ENCODE results near the gene DSP. TPM values are rescaled to one million over a fixed set of nuclear protein-coding genes. Genes with fewer than 3 reads are reported as not detected.

DSP gene
- total and polyA plus RNA-seq, 12 donors = 4.1 to 61.4 (median 38.8) TPM

DNA sequence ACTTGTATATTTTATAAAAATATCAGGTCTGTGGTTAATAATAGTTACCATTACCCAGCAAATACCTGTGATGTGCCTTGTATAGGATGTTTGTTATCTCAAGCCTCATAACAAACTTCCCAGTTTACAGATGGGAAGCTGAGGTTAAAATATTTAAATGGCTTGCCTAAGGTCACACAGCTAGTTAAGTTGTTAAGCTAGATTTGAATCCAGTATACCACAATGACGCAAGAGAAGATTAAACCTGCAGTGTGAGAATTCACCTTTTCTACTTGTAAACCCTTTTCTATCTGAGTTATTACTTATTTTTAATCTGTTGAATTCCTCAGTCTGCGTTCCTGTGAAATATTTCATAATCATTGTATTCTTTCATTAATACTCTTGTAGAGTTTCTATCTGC, 4.9 kb downstream of the DSP start:
- Histone ChIP-seq H3K9me3 (replicated peaks in 1 of 3) (no peaks in the 10 kb centered on the region), H3K4me3 (no peak overlapping the region), H3K36me3 (replicated peaks in 1 of 2) (no peaks in the 10 kb centered on the region), H3K4me1 (replicated peaks in 1 of 2) (peaks cover 18 to 25% of the 10 kb centered on the region in 2 donors), H3K27me3 (peaks cover 2% of the 10 kb centered on the region), H3K27ac (peak overlapping the region in 3 of 5 donors; percentile 54 to 87 (median 82))
- TF ChIP-seq, protein P1, sequence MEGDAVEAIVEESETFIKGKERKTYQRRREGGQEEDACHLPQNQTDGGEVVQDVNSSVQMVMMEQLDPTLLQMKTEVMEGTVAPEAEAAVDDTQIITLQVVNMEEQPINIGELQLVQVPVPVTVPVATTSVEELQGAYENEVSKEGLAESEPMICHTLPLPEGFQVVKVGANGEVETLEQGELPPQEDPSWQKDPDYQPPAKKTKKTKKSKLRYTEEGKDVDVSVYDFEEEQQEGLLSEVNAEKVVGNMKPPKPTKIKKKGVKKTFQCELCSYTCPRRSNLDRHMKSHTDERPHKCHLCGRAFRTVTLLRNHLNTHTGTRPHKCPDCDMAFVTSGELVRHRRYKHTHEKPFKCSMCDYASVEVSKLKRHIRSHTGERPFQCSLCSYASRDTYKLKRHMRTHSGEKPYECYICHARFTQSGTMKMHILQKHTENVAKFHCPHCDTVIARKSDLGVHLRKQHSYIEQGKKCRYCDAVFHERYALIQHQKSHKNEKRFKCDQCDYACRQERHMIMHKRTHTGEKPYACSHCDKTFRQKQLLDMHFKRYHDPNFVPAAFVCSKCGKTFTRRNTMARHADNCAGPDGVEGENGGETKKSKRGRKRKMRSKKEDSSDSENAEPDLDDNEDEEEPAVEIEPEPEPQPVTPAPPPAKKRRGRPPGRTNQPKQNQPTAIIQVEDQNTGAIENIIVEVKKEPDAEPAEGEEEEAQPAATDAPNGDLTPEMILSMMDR (IDR thresholded peaks at IDR 0.05) = no peak
- TF ChIP-seq POLR2A (IDR thresholded peaks at IDR 0.05) = no peak
- no peak for DNase-seq
- intact Hi-C loops (cut with DNase I) = no loop called here
- 73 to 75% (median 75%) methylated on average over 2 of the region's 2 CpGs for WGBS, 4 donors

DNA sequence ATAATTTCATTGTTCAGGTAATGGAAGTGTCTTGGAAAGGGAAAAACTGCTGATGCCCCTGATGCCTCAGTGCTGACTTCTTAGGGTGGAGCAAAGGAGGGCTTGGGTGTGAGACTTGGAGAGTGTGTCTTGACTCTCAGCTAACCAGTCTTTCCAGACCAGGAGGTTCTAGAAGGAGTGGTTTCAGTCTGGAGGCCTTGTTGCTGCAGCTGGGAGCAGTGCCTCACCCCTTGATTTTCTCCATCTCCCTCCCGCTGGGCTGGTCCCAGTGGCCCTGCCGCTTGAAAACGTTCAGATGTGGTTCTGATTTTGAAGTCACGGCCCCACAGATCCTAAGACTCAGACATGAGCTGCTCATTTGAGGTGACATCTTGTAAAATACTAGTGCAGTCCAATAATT, 5.4 kb downstream of the DSP start:
- no peaks in the 10 kb centered on the region for H3K27me3 ChIP-seq
- intact Hi-C loops (cut with DNase I) = no loop called here
- no peaks in the 10 kb centered on the region for H3K9me3 ChIP-seq (replicated peaks in 1 of 3)
- H3K27ac ChIP-seq = peak overlapping the region in 2 of 5 donors; percentile 82 to 87
- no peaks in the 10 kb centered on the region for H3K36me3 ChIP-seq (replicated peaks in 1 of 2)
- no peak for DNase-seq
- H3K4me1 ChIP-seq (replicated peaks in 1 of 2) = peaks cover 18 to 25% of the 10 kb centered on the region in 2 donors
- WGBS, 4 donors = 73 to 85% (median 79%) methylated on average over 4 of the region's 4 CpGs
- TF ChIP-seq POLR2A (IDR thresholded peaks at IDR 0.05) = no peak
- TF ChIP-seq, protein P1 (IDR thresholded peaks at IDR 0.05) = no peak
- H3K4me3 ChIP-seq = no peak overlapping the region

DNA sequence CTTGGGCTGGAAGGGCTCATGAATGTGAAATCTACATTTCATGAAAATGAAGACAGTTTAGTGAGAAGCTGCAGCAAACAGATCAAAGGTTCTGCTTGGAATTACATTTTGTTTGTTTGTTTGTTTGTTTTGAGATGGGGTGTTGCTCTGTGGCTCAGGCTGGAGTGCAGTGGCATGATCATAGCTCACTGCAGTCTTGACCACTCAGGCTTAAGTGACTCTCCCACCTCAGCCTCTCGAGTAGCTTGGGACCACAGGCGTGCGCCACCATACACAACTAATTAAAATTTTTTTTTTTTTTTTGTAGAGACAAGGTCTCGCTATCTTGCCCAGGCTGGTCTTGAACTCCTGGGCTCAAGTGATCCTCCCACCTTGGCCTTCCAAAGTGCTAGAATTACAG, 5.8 kb downstream of the DSP start:
- 95 to 98% (median 98%) methylated on average over 4 of the region's 4 CpGs for WGBS, 4 donors
- no peaks in the 10 kb centered on the region for H3K36me3 ChIP-seq (replicated peaks in 1 of 2)
- H3K4me3 ChIP-seq = no peak overlapping the region
- H3K4me1 ChIP-seq (replicated peaks in 1 of 2) = peaks cover 18 to 25% of the 10 kb centered on the region in 2 donors
- TF ChIP-seq POLR2A (IDR thresholded peaks at IDR 0.05) = no peak
- TF ChIP-seq, protein P1 (IDR thresholded peaks at IDR 0.05) = no peak
- no peaks in the 10 kb centered on the region for H3K27me3 ChIP-seq
- H3K27ac ChIP-seq = peak overlapping the region in 2 of 5 donors; percentile 82 to 87
- no peaks in the 10 kb centered on the region for H3K9me3 ChIP-seq (replicated peaks in 1 of 3)
- intact Hi-C loops (cut with DNase I) = no loop called here
- DNase-seq = no peak

DNA sequence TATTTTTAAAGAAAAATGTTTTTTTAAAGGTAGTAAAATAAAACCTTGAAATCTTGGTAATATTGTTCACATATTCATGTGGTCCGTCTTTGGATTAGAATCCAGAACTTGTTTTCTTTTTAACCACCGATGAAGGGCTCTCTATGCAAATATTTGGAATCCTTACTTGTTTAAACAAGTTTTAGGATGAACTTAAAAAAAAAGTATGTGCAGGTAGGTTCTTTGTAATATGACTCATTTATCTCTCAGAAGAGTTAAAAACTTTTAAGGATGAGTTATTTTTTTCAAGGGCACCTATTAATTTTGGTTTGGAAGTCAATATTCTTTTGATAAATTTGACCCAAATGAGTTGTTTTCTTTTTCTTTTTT, 8.9 kb downstream of the DSP start:
- Histone ChIP-seq H3K9me3 (replicated peaks in 1 of 3) (no peaks in the 10 kb centered on the region), H3K4me1 (replicated peaks in 1 of 2) (peaks cover 18 to 20% of the 10 kb centered on the region in 2 donors), H3K4me3 (no peak overlapping the region), H3K27me3 (no peaks in the 10 kb centered on the region), H3K36me3 (replicated peaks in 1 of 2) (no peaks in the 10 kb centered on the region), H3K27ac (peak overlapping the region in 1 of 5 donors; percentile 9)
- TF ChIP-seq, protein P1 (IDR thresholded peaks at IDR 0.05) = no peak
- TF ChIP-seq POLR2A (IDR thresholded peaks at IDR 0.05) = no peak
- intact Hi-C loops (cut with DNase I) = loop anchor here in 1 of 2 donors (10.0 kb wide), 1 partner anchor 136 kb away; no protein-coding TSS in a partner anchor
- no peak for DNase-seq
- 45 to 62% (median 52%) methylated on average over 2 of the region's 2 CpGs for WGBS, 4 donors
